Measurements from ENCODE around the gene ARFGAP3. TPM values are rescaled to one million over a fixed set of nuclear protein-coding genes. Genes with fewer than 3 reads are reported as not detected.

ARFGAP3 gene
- total RNA-seq, 6 donors from 2014 or later = 25.9 to 60.8 (median 41.9) TPM

- Histone ChIP-seq H3K9me3 (no peaks in the 10 kb centered on the region), H3K27ac (peak overlapping the region; percentile 60 to 88 (median 85)), H3K4me1 (peaks cover 43 to 49% (median 45%) of the 10 kb centered on the region in 4 donors), H3K4me3 (no peak overlapping the region), H3K27me3 (no peaks in the 10 kb centered on the region), H3K36me3 (peaks cover 13 to 87% (median 48%) of the 10 kb centered on the region in 4 donors)
- peak; percentile 74 to 84 for DNase-seq
- WGBS, 2 donors = 43 to 49% methylated on average over 10 to 13 of the region's 13 CpGs
- peak; percentile 43 to 73 for ATAC-seq (ENCODE audit: low FRiP score in 2 of 2)
- TF ChIP-seq POLR2AphosphoS5 (IDR thresholded peaks at IDR 0.05) (no peak), EP300 (IDR thresholded peaks at IDR 0.05) (no peak), CTCF (IDR thresholded peaks at IDR 0.05) (no peak), POLR2A (IDR thresholded peaks at IDR 0.05) (no peak)
Measured at GRCh38 chr22:42805016-42805997, 51.8 kb downstream of the ARFGAP3 start.

GRCh38 chr22:42803389-42803788 lies 53.7 kb downstream of the ARFGAP3 start:
- Histone ChIP-seq H3K4me1 (peaks cover 40 to 49% (median 43%) of the 10 kb centered on the region in 4 donors), H3K36me3 (peaks cover 13 to 88% (median 48%) of the 10 kb centered on the region in 4 donors), H3K27ac (peak overlapping the region in 3 of 4 donors; percentile 85 to 88 (median 85)), H3K27me3 (no peaks in the 10 kb centered on the region), H3K9me3 (no peaks in the 10 kb centered on the region), H3K4me3 (no peak overlapping the region)
- ATAC-seq (ENCODE audit: low FRiP score in 2 of 2) = peak in 1 of 2 donors; percentile 27
- TF ChIP-seq POLR2A (IDR thresholded peaks at IDR 0.05) (no peak), CTCF (IDR thresholded peaks at IDR 0.05) (no peak), POLR2AphosphoS5 (IDR thresholded peaks at IDR 0.05) (no peak)
- DNase-seq = peak in 1 of 2 donors; percentile 57
- WGBS, 2 donors = 53 to 61% methylated on average over 6 to 7 of the region's 7 CpGs

- Histone ChIP-seq H3K27ac (peak overlapping the region in 2 of 4 donors; percentile 8 to 26), H3K4me3 (no peak overlapping the region), H3K9me3 (no peaks in the 10 kb centered on the region), H3K27me3 (no peaks in the 10 kb centered on the region), H3K4me1 (peaks cover 31 to 36% (median 33%) of the 10 kb centered on the region in 4 donors), H3K36me3 (peaks cover 2 to 83% (median 46%) of the 10 kb centered on the region in 4 donors)
- ATAC-seq (ENCODE audit: low FRiP score in 2 of 2) (no peak), DNase-seq (no peak)
- WGBS, 2 donors = 98% methylated on average over 7 to 10 of the region's 12 CpGs
- TF ChIP-seq POLR2AphosphoS5 (IDR thresholded peaks at IDR 0.05) (no peak), CTCF (IDR thresholded peaks at IDR 0.05) (no peak), EP300 (IDR thresholded peaks at IDR 0.05) (no peak), POLR2A (IDR thresholded peaks at IDR 0.05) (no peak)
Measured at GRCh38 chr22:42801252-42802080, 55.6 kb downstream of the ARFGAP3 start.

- ATAC-seq (ENCODE audit: low FRiP score in 2 of 2) = no peak
- H3K4me3 ChIP-seq = no peak overlapping the region
- WGBS, 2 donors = 95 to 97% methylated on average over 6 to 9 of the region's 9 CpGs
- H3K27ac ChIP-seq = peak overlapping the region in 3 of 4 donors; percentile 8 to 26 (median 17)
- TF ChIP-seq EP300 (IDR thresholded peaks at IDR 0.05) = no peak
- TF ChIP-seq CTCF (IDR thresholded peaks at IDR 0.05) = no peak
- no peak for TF ChIP-seq POLR2A (IDR thresholded peaks at IDR 0.05)
- no peak for TF ChIP-seq POLR2AphosphoS5 (IDR thresholded peaks at IDR 0.05)
- no peaks in the 10 kb centered on the region for H3K9me3 ChIP-seq
- peaks cover 0 to 82% (median 42%) of the 10 kb centered on the region in 4 donors for H3K36me3 ChIP-seq
- H3K4me1 ChIP-seq = peaks cover 23 to 28% (median 25%) of the 10 kb centered on the region in 4 donors
- H3K27me3 ChIP-seq = no peaks in the 10 kb centered on the region
- no peak for DNase-seq
Measured at GRCh38 chr22:42800451-42801251, 56.4 kb downstream of the ARFGAP3 start.

Measured in upper lobe of left lung (tissue), 6 donors.